Naive B cell (primary cell): Measurements from ENCODE around the gene OR7A5. TPM values are rescaled to one million over a fixed set of nuclear protein-coding genes. Genes with fewer than 3 reads are reported as not detected.
A peak's percentile ranks its signal among the peaks of the same experiment; 100 is the strongest.
"Not testable (repeated sequence)": the region's sequence is repeated elsewhere in the genome, so short reads cannot be mapped to it uniquely, and the experiment has no call there.

Experiments
- ATAC-seq, 2 donors: fragments of 150-1000 bp; cut with Tn5 transposase; 2 replicates each; pipeline ENCODE4 v1.10.0; 2021; ENCODE audit warnings: low read depth in 2 of 2, mild to moderate bottlenecking in 2 of 2, moderate library complexity in 2 of 2
- DNase-seq: peaks from one replicate; pipeline ENCODE4 v3.0.0; 2022
- H3K27ac Mint-ChIP-seq, 6 donors: one replicate each; pipeline ENCODE4 v1.8.0; 2020 to 2022; ENCODE audit warnings: mild to moderate bottlenecking in 6 of 6, mixed read lengths in 6 of 6, moderate library complexity in 5 of 6, inconsistent platforms in 2 of 6
- H3K27me3 Mint-ChIP-seq, 3 donors: one replicate each; pipeline ENCODE4 v1.8.0; 2021 to 2022; ENCODE audit warnings: mixed read lengths in 3 of 3, mild to moderate bottlenecking in 1 of 3
- H3K36me3 Mint-ChIP-seq, 2 donors: one replicate each; pipeline ENCODE4 v1.8.0; 2020 to 2022; ENCODE audit warnings: mixed read lengths in 2 of 2, inconsistent platforms in 1 of 2, mild to moderate bottlenecking in 1 of 2
- H3K4me1 Mint-ChIP-seq, 3 donors: one replicate each; pipeline ENCODE4 v1.8.0; 2020 to 2022; ENCODE audit warnings: mixed read lengths in 3 of 3, inconsistent platforms in 1 of 3, mild to moderate bottlenecking in 1 of 3, moderate library complexity in 1 of 3
- H3K4me3 Mint-ChIP-seq, 8 donors: one replicate each; pipeline ENCODE4 v1.8.0; 2020 to 2022; ENCODE audit warnings: mild to moderate bottlenecking in 8 of 8, mixed read lengths in 8 of 8, moderate library complexity in 8 of 8, inconsistent platforms in 2 of 8
- H3K9me3 Mint-ChIP-seq, 7 donors: one replicate each; pipeline ENCODE4 v1.8.0; 2020 to 2022; ENCODE audit warnings: mixed read lengths in 7 of 7, mild to moderate bottlenecking in 5 of 7, inconsistent platforms in 2 of 7, moderate library complexity in 1 of 7
- polyA plus RNA-seq, 6 donors: library from polyadenylated mRNA; unstranded; fragments of 300-500 nt; fragmentation: Illumina TruSeq; gene quantifications; one replicate each; pipeline ENCODE4 v1.2.3, GENCODE V29; 2021; ENCODE audit warnings: low read depth in 6 of 6

OR7A5 gene
- polyA plus RNA-seq, 6 donors from 2014 or later = not detected

DNA sequence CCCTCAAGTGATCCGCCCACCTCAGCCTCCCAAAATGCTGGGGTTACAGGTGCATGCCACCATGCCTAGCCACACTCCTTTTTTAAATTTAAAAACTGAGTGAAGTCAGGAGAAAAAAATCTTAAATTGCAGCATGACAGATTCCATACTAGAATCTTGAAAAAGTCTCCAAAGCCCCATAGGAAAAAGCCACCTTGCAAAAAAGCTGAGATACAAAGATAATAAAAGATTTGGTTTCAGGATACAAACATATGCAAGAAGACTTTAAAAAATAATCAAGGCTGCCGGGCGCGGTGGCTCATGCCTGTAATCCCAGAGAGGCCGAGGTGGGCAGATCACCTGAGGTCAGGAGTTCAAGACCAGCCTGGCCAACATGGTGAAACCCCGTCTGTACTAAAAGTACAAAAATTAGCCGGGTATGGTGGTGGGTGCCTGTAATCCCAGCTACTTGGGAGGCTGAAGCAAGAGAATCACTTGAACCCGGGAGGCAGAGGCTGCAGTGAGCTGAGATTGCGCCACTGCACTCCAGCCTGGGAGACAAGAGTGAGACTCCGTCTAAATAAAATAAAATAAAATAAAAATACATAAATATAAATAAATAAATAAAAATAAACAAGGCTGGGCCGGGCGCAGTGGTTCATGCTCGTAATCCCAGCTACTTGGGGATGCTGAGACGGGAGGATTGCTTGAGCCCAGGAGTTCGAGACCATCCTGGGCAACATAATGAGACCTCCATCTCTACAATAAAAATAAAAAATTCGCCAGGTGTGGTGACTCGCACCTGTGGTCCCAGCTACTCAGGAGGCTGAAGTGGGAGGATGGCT is 53.1 kb downstream of the OR7A5 start:
- H3K36me3 Mint-ChIP-seq, H3K27ac Mint-ChIP-seq, H3K4me3 Mint-ChIP-seq, ATAC-seq, H3K27me3 Mint-ChIP-seq, H3K9me3 Mint-ChIP-seq, DNase-seq: not testable (repeated sequence)
- peaks cover 21 to 54% (median 34%) of the 10 kb centered on the region in 3 donors for H3K4me1 Mint-ChIP-seq

DNA sequence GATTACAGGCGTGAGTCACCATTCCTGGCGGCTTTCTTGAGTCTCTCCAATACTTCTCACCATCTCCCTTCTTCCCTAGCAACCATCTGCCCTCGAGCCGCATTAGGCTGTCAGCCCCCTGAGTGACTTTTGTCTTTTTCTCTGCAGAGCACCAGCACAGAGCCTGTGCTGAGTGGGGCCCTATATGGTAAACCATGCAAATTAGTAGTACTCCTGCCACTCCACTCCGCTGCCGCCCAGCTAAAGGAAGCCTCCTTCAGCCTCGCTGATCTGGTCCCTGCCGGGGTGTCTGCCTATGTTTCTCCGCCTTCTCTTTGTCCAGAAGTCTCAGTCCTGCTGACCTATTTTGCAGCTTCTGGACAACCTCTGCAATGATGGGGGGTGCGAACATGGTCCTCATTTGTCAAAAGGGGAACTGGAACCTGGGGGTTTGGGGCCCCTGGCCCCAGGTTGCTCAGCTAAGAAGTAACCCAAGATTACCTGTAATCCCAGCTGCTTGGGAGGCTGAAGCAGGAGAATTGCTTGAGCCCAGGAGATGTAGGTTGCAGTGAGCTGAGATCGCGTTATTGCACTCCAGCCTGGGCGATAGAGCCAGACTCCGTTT is 54.3 kb downstream of the OR7A5 start:
- Mint-ChIP-seq H3K4me3 (peak overlapping the region in 1 of 8 donors; percentile 41), H3K27me3 (peaks cover 3 to 18% (median 7%) of the 10 kb centered on the region in 3 donors), H3K4me1 (peaks cover 24 to 54% (median 35%) of the 10 kb centered on the region in 3 donors)
- not testable (repeated sequence) for H3K27ac Mint-ChIP-seq, DNase-seq, H3K9me3 Mint-ChIP-seq, H3K36me3 Mint-ChIP-seq
- ATAC-seq = peak; percentile 44 to 50

DNA sequence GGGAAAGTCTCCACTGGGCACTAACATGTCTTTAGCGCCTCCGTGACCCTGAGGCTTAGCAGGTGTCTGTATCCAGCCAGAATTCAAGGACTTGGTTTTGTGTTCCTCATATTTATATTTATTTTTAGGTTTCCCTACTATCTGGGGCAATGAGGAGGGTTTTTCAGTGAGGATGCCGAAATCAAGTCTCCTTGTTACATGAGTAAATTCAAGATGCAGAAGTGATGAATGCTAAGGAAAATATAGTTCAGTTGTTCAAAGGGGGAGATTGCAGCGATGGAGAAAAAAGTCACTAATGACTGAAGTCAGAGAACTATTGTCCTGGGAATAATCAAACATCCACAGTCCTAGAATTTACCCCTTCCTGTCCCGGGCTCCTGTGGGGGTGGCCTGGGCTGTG is 55.8 kb downstream of the OR7A5 start:
- Mint-ChIP-seq H3K9me3 (no peaks in the 10 kb centered on the region), H3K36me3 (no peaks in the 10 kb centered on the region), H3K27ac (no peak overlapping the region), H3K27me3 (peaks cover 3 to 24% (median 9%) of the 10 kb centered on the region in 3 donors), H3K4me1 (peaks cover 12 to 45% (median 24%) of the 10 kb centered on the region in 3 donors), H3K4me3 (no peak overlapping the region)
- DNase-seq = no peak
- no peak for ATAC-seq

DNA sequence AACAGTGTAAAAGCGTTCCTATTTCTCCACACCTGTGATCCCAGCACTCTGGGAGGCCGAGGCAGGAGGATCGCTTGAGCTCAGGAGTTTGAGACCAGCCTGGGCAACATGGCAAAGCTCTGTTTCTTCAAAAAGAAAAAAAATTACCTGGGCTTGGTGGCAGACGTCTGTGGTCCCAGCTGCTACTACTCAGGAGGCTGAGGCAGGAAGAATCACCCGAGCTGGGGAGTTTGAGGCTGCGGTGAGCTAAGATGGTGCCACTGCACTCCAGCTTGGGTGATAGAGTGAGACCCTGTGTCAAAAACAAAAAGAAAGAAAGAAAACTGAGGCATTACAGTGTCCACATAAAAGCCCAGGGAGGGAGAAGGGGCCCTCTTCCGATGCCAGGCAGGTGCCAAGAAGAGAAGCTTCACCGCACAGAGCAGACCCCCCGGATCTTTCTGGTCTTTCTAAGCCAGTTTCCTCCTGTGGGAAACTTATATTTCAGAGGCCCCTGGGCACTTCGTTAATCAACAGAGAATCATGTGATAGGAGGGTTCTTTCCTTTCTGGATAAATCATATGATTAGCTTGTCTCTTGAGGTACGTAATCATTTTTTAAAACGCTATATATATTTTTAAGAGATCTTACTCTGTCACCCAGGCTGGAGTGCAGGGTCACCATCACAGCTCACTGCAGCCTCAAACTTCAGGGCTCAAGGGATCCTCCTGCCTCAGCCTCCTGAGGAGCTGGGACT is 56.7 kb downstream of the OR7A5 start, which contains the start of gene ADGRE2:
Gene ADGRE2, minus strand, starts transcription at position 451 of the 736 bp plus-strand sequence. CDS start 1,804 bp downstream, outside the sequence.
- H3K9me3 Mint-ChIP-seq = not testable (repeated sequence)
- H3K27me3 Mint-ChIP-seq = peaks cover 3 to 31% (median 17%) of the 10 kb centered on the region in 3 donors
- H3K4me3 Mint-ChIP-seq = peak within 1 kb of the TSS in 5 of 8 donors; percentile 21 to 81 (median 63)

DNA sequence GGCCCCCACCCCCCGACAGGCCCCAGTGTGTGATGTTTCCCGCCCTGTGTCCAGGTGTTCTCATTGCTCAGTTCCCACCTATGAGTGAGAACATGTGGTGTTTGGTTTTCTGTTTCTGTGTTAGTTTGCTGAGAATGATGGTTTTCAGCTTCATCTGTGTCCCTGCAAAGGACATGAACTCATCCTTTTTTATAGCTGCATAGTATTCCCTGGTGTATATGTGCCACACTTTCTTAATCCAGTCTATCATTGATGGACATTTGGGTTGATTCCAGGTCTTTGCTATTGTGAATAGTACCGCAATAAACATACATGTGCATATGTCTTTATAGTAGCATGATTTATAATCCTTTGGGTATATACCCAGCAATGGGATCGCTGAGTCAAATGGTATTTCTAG is 57.3 kb downstream of the OR7A5 start:
- not testable (repeated sequence) for DNase-seq, ATAC-seq, H3K9me3 Mint-ChIP-seq, H3K36me3 Mint-ChIP-seq, H3K27ac Mint-ChIP-seq
- H3K27me3 Mint-ChIP-seq = peaks cover 3 to 31% (median 17%) of the 10 kb centered on the region in 3 donors
- peak overlapping the region in 5 of 8 donors; percentile 21 to 81 (median 63) for H3K4me3 Mint-ChIP-seq
- peaks cover 16 to 35% (median 24%) of the 10 kb centered on the region in 3 donors for H3K4me1 Mint-ChIP-seq

More for the DNA sequence above, 56.7 kb downstream of the OR7A5 start, which contains the start of gene ADGRE2:
- Mint-ChIP-seq H3K4me1 (peaks cover 16 to 40% (median 24%) of the 10 kb centered on the region in 3 donors), H3K27ac (peak within 1 kb of the TSS in 2 of 6 donors; percentile 32 to 49)
- DNase-seq, H3K36me3 Mint-ChIP-seq, ATAC-seq: not testable (repeated sequence)

Other genes starting within 250 kb of the OR7A5 start
- 1 to 10 TPM in 1 of 6 donors, under 1 TPM in 1, not detected in 4; 0.17 to 1.2 TPM for gene ADGRE3, start 160.3 kb downstream of the OR7A5 start, polyA plus RNA-seq
- 10 to 100 TPM in 4 of 6 donors, 1 to 10 TPM in 2; 8.6 to 18.1 (median 11.0) TPM for gene ZNF333, start 145.1 kb downstream of the OR7A5 start, polyA plus RNA-seq
- gene ADGRE2, start 56.6 kb downstream of the OR7A5 start, polyA plus RNA-seq = under 1 TPM in 3 of 6 donors, not detected in 3; 0.13 to 0.51 (median 0.35) TPM
- not detected for gene OR7C1, start within 50 bp of the OR7A5 start, polyA plus RNA-seq
- not detected for gene OR7A10, start 13.7 kb upstream of the OR7A5 start, polyA plus RNA-seq
- gene OR7A17, start 50.9 kb upstream of the OR7A5 start, polyA plus RNA-seq = not detected
- gene OR7C2, start 106.3 kb upstream of the OR7A5 start, polyA plus RNA-seq = not detected
- gene SLC1A6, start 144.7 kb upstream of the OR7A5 start, polyA plus RNA-seq = under 1 TPM in 2 of 6 donors, not detected in 4; 0.18 to 0.84 TPM
- gene CASP14, start 214.3 kb upstream of the OR7A5 start, polyA plus RNA-seq = not detected
- not detected for gene OR1I1, start 247.0 kb upstream of the OR7A5 start, polyA plus RNA-seq